Stimulated activated CD8-positive, alpha-beta memory T cell treated with anti-CD3 and anti-CD28 coated beads, Interleukin-12 subunit alpha, Interleukin-12 subunit beta, amount 100 ng/mL, for 4 hours (primary cell): ENCODE measurements around the gene ZNF516.
A peak's percentile ranks its signal among the peaks of the same experiment; 100 is the strongest.

Source experiments
- DNase-seq: peaks from one replicate; pipeline ENCODE4 v3.0.0-alpha.2; 2020; ENCODE audit warnings: low read depth

ZNF516 gene

GRCh38 chr18:76398896-76399612 lies 96.0 kb downstream of the ZNF516 start:
- DNase-seq: peak; percentile 55

- DNase-seq: no peak
These were observed 96.7 kb downstream of the ZNF516 start for GRCh38 chr18:76398295-76398694.

- no peak for DNase-seq
These were observed 97.4 kb downstream of the ZNF516 start for GRCh38 chr18:76397631-76398030.

- no peak for DNase-seq
These were observed 98.2 kb downstream of the ZNF516 start for GRCh38 chr18:76396792-76397191.

- no peak for DNase-seq
These were observed 99.4 kb downstream of the ZNF516 start for GRCh38 chr18:76395609-76396008.

GRCh38 chr18:76394780-76395476 lies 100.1 kb downstream of the ZNF516 start:
- no peak for DNase-seq

GRCh38 chr18:76392349-76392748 lies 102.7 kb downstream of the ZNF516 start:
- DNase-seq: no peak

- DNase-seq: no peak
These were observed 103.3 kb downstream of the ZNF516 start for GRCh38 chr18:76391746-76392145.

GRCh38 chr18:76391038-76391437 lies 104.0 kb downstream of the ZNF516 start:
- no peak for DNase-seq

GRCh38 chr18:76390452-76391035 lies 104.5 kb downstream of the ZNF516 start:
- no peak for DNase-seq

GRCh38 chr18:76389716-76390115 lies 105.3 kb downstream of the ZNF516 start:
- DNase-seq: no peak

GRCh38 chr18:76388891-76389423 lies 106.1 kb downstream of the ZNF516 start:
- no peak for DNase-seq

- no peak for DNase-seq
These were observed 106.8 kb downstream of the ZNF516 start for GRCh38 chr18:76388261-76388660.

- DNase-seq: no peak
These were observed 107.4 kb downstream of the ZNF516 start for GRCh38 chr18:76387608-76388007.

- no peak for DNase-seq
These were observed 108.2 kb downstream of the ZNF516 start for GRCh38 chr18:76386886-76387285.

- no peak for DNase-seq
These were observed 109.0 kb downstream of the ZNF516 start for GRCh38 chr18:76386071-76386470.

- DNase-seq: no peak
These were observed 109.4 kb downstream of the ZNF516 start for GRCh38 chr18:76385681-76385975.

GRCh38 chr18:76384861-76385680 lies 110.0 kb downstream of the ZNF516 start:
- DNase-seq: no peak

- no peak for DNase-seq
These were observed 110.8 kb downstream of the ZNF516 start for GRCh38 chr18:76384114-76384790.

GRCh38 chr18:76383636-76384035 lies 111.4 kb downstream of the ZNF516 start:
- no peak for DNase-seq

GRCh38 chr18:76382275-76382674 lies 112.8 kb downstream of the ZNF516 start:
- DNase-seq: no peak
